Measurements from ENCODE around the gene LDHAL6B. TPM values are rescaled to one million over a fixed set of nuclear protein-coding genes. Genes with fewer than 3 reads are reported as not detected.

Gene LDHAL6B
- total RNA-seq, 1 donor from 2014 or later = not detected

- TF ChIP-seq CTCF (conservative IDR thresholded peaks at IDR 0.05; ENCODE audit: low read depth, low read length) = no peak
- no peak overlapping the region for H3K4me3 ChIP-seq (ENCODE audit: low read depth, low read length)
- no peak for DNase-seq (ENCODE audit: low read depth)
These were observed 29.4 kb upstream of the LDHAL6B start for GRCh38 chr15:59177317-59177660.

- H3K4me3 ChIP-seq (ENCODE audit: low read depth, low read length) = no peak overlapping the region
- DNase-seq (ENCODE audit: low read depth) = no peak
- TF ChIP-seq CTCF (conservative IDR thresholded peaks at IDR 0.05; ENCODE audit: low read depth, low read length) = no peak
These were observed 28.4 kb upstream of the LDHAL6B start for GRCh38 chr15:59178151-59178695.

- TF ChIP-seq CTCF (conservative IDR thresholded peaks at IDR 0.05; ENCODE audit: low read depth, low read length) = no peak
- H3K4me3 ChIP-seq (ENCODE audit: low read depth, low read length) = no peak overlapping the region
- no peak for DNase-seq (ENCODE audit: low read depth)
These were observed 26.9 kb upstream of the LDHAL6B start for GRCh38 chr15:59179717-59180116.

- H3K4me3 ChIP-seq (ENCODE audit: low read depth, low read length) = no peak overlapping the region
- DNase-seq (ENCODE audit: low read depth) = no peak
- TF ChIP-seq CTCF (conservative IDR thresholded peaks at IDR 0.05; ENCODE audit: low read depth, low read length) = no peak
These were observed 25.6 kb upstream of the LDHAL6B start for GRCh38 chr15:59180945-59181600.

- H3K4me3 ChIP-seq (ENCODE audit: low read depth, low read length) = no peak overlapping the region
- no peak for DNase-seq (ENCODE audit: low read depth)
These were observed 20.9 kb upstream of the LDHAL6B start for GRCh38 chr15:59185725-59186124.

GRCh38 chr15:59186501-59186900 is 20.1 kb upstream of the LDHAL6B start:
- DNase-seq (ENCODE audit: low read depth) = no peak
- TF ChIP-seq CTCF (conservative IDR thresholded peaks at IDR 0.05; ENCODE audit: low read depth, low read length) = no peak
- H3K4me3 ChIP-seq (ENCODE audit: low read depth, low read length) = no peak overlapping the region

More at GRCh38 chr15:59185725-59186124, 20.9 kb upstream of the LDHAL6B start:
- TF ChIP-seq CTCF (conservative IDR thresholded peaks at IDR 0.05; ENCODE audit: low read depth, low read length) = peak; percentile 22

- TF ChIP-seq CTCF (conservative IDR thresholded peaks at IDR 0.05; ENCODE audit: low read depth, low read length) = no peak
- DNase-seq (ENCODE audit: low read depth) = no peak
- H3K4me3 ChIP-seq (ENCODE audit: low read depth, low read length) = no peak overlapping the region
These were observed 17.4 kb upstream of the LDHAL6B start for GRCh38 chr15:59189241-59189640.
